ENCODE data around the gene SUSD6. TPM values are rescaled to one million over a fixed set of nuclear protein-coding genes. Genes with fewer than 3 reads are reported as not detected.

Gene SUSD6
- total RNA-seq, 2 donors from 2014 or later, result 41.1 to 52.3 TPM

GRCh38 chr14:69708049-69708448 lies 96.7 kb downstream of the SUSD6 start:
- no peaks in the 10 kb centered on the region for H3K36me3 ChIP-seq
- H3K4me3 ChIP-seq, result no peak overlapping the region
- peaks cover 20% of the 10 kb centered on the region for H3K4me1 ChIP-seq (replicated peaks)
- TF ChIP-seq POLR2AphosphoS5 (IDR thresholded peaks at IDR 0.05) (no peak), POLR2A (IDR thresholded peaks at IDR 0.05) (no peak), CTCF (IDR thresholded peaks at IDR 0.05) (no peak)
- H3K9me3 ChIP-seq, result no peaks in the 10 kb centered on the region
- DNase-seq (ENCODE audit: low spot score), result no peak
- H3K27ac ChIP-seq, result no peak overlapping the region
- intact Hi-C loops (cut with DNase I), result no loop called here
- 96% methylated on average over 1 of the region's 1 CpG for WGBS
- no peaks in the 10 kb centered on the region for H3K27me3 ChIP-seq (replicated peaks; ENCODE audit: insufficient read depth)

- no peaks in the 10 kb centered on the region for H3K9me3 ChIP-seq
- H3K4me3 ChIP-seq, result no peak overlapping the region
- intact Hi-C loops (cut with DNase I), result no loop called here
- H3K4me1 ChIP-seq (replicated peaks), result peaks cover 25% of the 10 kb centered on the region
- WGBS, result 69% methylated on average over 12 of the region's 12 CpGs
- no peaks in the 10 kb centered on the region for H3K36me3 ChIP-seq
- no peak overlapping the region for H3K27ac ChIP-seq
- no peak for DNase-seq (ENCODE audit: low spot score)
- TF ChIP-seq POLR2AphosphoS5 (IDR thresholded peaks at IDR 0.05), result no peak
- no peak for TF ChIP-seq POLR2A (IDR thresholded peaks at IDR 0.05)
- TF ChIP-seq CTCF (IDR thresholded peaks at IDR 0.05), result peak in 1 of 4 experiments; percentile 8
- no peaks in the 10 kb centered on the region for H3K27me3 ChIP-seq (replicated peaks; ENCODE audit: insufficient read depth)
Measured at GRCh38 chr14:69708586-69709560, 97.5 kb downstream of the SUSD6 start.

- Histone ChIP-seq H3K27me3 (replicated peaks; ENCODE audit: insufficient read depth) (no peaks in the 10 kb centered on the region), H3K4me1 (replicated peaks) (peaks cover 32% of the 10 kb centered on the region), H3K36me3 (no peaks in the 10 kb centered on the region), H3K9me3 (no peaks in the 10 kb centered on the region), H3K4me3 (no peak overlapping the region), H3K27ac (peak overlapping the region in 1 of 2 donors; percentile 57)
- DNase-seq (ENCODE audit: low spot score), result no peak
- TF ChIP-seq CTCF (IDR thresholded peaks at IDR 0.05) (no peak), POLR2A (IDR thresholded peaks at IDR 0.05) (no peak), POLR2AphosphoS5 (IDR thresholded peaks at IDR 0.05) (no peak)
- intact Hi-C loops (cut with DNase I), result loop anchor here (5.0 kb wide), 1 partner anchor 98 kb away; the partner anchor contains the start of gene SUSD6
- 85% methylated on average over 1 of the region's 1 CpG for WGBS
Measured at GRCh38 chr14:69710378-69710777, 99.0 kb downstream of the SUSD6 start.

GRCh38 chr14:69711065-69711464 lies 99.7 kb downstream of the SUSD6 start:
- Histone ChIP-seq H3K4me3 (no peak overlapping the region), H3K4me1 (replicated peaks) (peaks cover 32% of the 10 kb centered on the region), H3K27me3 (replicated peaks; ENCODE audit: insufficient read depth) (no peaks in the 10 kb centered on the region), H3K9me3 (no peaks in the 10 kb centered on the region), H3K27ac (peak overlapping the region; percentile 57 to 64), H3K36me3 (no peaks in the 10 kb centered on the region)
- no peak for TF ChIP-seq CTCF (IDR thresholded peaks at IDR 0.05)
- no peak for TF ChIP-seq POLR2A (IDR thresholded peaks at IDR 0.05)
- no peak for TF ChIP-seq POLR2AphosphoS5 (IDR thresholded peaks at IDR 0.05)
- 43% methylated on average over 4 of the region's 4 CpGs for WGBS
- no peak for DNase-seq (ENCODE audit: low spot score)
- intact Hi-C loops (cut with DNase I), result loop anchor here (5.0 kb wide), 1 partner anchor 99 kb away; the partner anchor contains the start of gene SUSD6

Measured in prostate gland (tissue), 2 donors.